ENCODE measurements around the gene PDE6G.

The PDE6G gene

GRCh38 chr17:81601525-81602120, 54.7 kb downstream of the PDE6G start:
- TF ChIP-seq CTCF (IDR thresholded peaks at IDR 0.05; ENCODE audit: borderline replicate concordance, insufficient read depth, low read depth, low read length), result peak; percentile 71
- no peak overlapping the region for H3K4me3 ChIP-seq (ENCODE audit: low read depth, low read length)

Measured in GM12875 (cell line).